MM.1S (cell line): ENCODE measurements around the gene EVI2A.

Experiments
- CTCF ChIP-seq: fragments of 300-600 bp; sonication (generic); IDR thresholded peaks from 2 replicates; pipeline ENCODE4 v1.5.1; 2016; ENCODE audit warnings: antibody characterized with exemption, low read length, mixed read lengths
- EZH2 ChIP-seq: fragments of 300-600 bp; sonication (generic); optimal IDR thresholded peaks from 2 replicates; pipeline ENCODE3; 2017; ENCODE audit warnings: low read depth, mild to moderate bottlenecking, antibody characterized with exemption, low read length, mixed read lengths

GRCh38 chr17:31272236-31272635 is 49.2 kb downstream of the EVI2A start:
- no peak for TF ChIP-seq CTCF
- TF ChIP-seq EZH2 = no peak
